Erythroblast (primary cell): ENCODE measurements around the gene RAD50.

Experiments used
- DNase-seq, 2 experiments: peaks; one replicate each; lab custom pipeline; 2025; lab: John Stamatoyannopoulos, UW
- GATA1 ChIP-seq: IDR thresholded peaks from 2 replicates; pipeline ENCODE4 v1.6.1; 2011; ENCODE audit warnings: low read depth, mild to moderate bottlenecking, control low read depth, low read length, moderate library complexity
- POLR2A ChIP-seq: IDR thresholded peaks from 2 replicates; pipeline ENCODE4 v1.6.1; 2011; ENCODE audit warnings: mild to moderate bottlenecking, low read length

Gene RAD50

GRCh38 chr5:132586063-132586462 lies 29.3 kb downstream of the RAD50 start:
- TF ChIP-seq POLR2A: no peak
- no peak for TF ChIP-seq GATA1
- DNase-seq: no peak

DNA sequence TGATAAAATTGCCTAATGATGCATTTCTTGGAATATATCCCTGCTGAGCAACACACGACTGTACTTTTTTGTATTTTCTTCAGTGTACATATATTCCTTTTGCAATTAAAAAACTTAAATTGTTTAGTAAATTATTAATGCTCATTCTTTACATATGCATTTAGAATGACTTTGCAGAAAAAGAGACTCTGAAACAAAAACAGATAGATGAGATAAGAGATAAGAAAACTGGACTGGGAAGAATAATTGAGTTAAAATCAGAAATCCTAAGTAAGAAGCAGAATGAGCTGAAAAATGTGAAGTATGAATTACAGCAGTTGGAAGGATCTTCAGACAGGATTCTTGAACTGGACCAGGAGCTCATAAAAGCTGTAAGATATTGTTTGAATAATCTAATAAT lies 32.7 kb downstream of the RAD50 start:
- DNase-seq: no peak
- TF ChIP-seq GATA1 (no peak), POLR2A (no peak)

DNA sequence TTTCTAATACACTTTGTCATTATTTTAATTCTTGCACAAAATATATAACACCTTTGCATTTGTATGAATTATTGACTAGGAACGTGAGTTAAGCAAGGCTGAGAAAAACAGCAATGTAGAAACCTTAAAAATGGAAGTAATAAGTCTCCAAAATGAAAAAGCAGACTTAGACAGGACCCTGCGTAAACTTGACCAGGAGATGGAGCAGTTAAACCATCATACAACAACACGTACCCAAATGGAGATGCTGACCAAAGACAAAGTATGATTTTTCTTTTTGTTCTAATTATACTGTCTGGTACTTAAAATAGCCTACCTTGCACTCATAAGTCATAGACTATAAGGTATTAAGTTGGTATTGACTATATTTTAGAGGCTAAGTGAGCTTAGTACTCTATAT lies 34.4 kb downstream of the RAD50 start:
- TF ChIP-seq GATA1: no peak
- TF ChIP-seq POLR2A: no peak
- peak; percentile 43 to 69 for DNase-seq

DNA sequence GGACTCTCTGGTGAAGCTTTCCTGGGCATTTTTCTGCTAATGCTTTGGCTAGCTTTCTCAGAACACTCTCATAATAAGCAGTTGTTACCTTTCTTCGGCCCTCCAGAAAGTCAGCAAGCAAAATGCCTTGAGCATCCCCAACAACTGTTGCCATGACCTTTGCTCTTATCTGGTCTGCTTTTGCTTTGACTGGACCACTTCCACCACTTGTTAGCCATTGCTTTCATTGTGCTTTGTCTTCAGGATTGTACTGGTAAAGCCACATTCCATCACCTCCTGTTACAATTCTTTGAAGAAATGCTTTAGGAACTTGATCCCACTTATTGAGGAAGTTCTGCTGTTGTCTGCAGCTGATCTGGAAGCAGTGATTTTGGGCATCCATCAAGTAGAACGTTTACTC lies 35.7 kb downstream of the RAD50 start:
- no peak for DNase-seq

DNA sequence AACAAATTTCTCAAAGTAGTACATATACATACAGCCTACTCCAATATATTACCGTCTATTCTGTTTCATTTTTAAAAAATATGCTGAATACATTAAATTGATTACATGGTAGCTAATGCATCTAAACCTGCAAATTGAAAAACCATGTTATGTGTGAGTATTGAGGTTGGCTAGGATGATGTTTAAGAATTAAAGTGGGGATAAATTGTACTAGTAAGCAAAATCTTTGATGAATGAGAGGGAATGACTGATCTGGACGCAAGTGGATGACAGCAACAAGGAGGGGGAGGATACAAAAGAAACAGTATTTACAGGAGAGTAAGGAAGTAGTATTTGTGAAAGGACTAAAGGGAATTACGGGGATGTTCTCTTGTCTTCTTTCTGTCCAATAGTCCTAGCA lies 37.4 kb downstream of the RAD50 start:
- TF ChIP-seq GATA1 (no peak), POLR2A (no peak)
- DNase-seq: no peak

More for the DNA sequence above, 35.7 kb downstream of the RAD50 start:
- no peak for TF ChIP-seq GATA1
- TF ChIP-seq POLR2A: no peak

DNA sequence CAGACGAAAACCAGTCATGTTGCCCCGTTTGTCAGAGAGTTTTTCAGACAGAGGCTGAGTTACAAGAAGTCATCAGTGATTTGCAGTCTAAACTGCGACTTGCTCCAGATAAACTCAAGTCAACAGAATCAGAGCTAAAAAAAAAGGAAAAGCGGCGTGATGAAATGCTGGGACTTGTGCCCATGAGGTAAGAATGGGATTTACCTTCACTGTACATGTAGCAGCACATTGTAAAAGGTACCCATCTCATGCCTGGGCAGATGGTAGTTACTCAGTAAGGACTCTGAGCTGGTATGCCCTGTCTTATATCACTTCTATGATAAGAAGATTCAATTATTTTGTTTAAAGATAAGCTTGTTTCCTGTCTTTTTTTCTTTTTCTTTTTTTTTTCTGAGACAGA lies 38.8 kb downstream of the RAD50 start:
- TF ChIP-seq POLR2A: no peak
- no peak for TF ChIP-seq GATA1
- DNase-seq: no peak

GRCh38 chr5:132601071-132601728 lies 44.4 kb downstream of the RAD50 start:
- no peak for DNase-seq
- TF ChIP-seq POLR2A (no peak), GATA1 (no peak)

- DNase-seq: peak in 1 of 2 experiments; percentile 9
- TF ChIP-seq POLR2A (no peak), GATA1 (no peak)
Measured at GRCh38 chr5:132607095-132607494, 50.3 kb downstream of the RAD50 start.

- no peak for DNase-seq
- no peak for TF ChIP-seq POLR2A
- TF ChIP-seq GATA1: no peak
Measured at GRCh38 chr5:132608107-132608506, 51.3 kb downstream of the RAD50 start.

DNA sequence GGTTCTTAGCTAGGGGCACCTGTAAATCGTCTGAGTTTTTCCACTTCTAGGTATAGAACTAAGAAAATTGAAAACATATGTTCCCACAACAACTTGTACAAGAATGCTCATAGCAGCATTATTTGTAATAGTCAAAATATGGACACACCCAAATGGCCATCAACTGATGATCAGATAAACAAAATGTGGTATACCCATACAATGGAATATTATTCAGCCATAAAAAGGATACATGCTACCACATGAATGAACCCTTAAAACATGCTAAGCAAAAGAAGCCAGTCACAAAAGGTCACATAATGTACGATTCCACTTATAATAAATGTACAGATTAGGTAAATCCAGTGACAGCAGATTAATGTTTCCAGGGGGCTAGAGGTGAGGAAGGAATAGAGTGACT lies 55.2 kb downstream of the RAD50 start:
- TF ChIP-seq POLR2A (no peak), GATA1 (no peak)

GRCh38 chr5:132612846-132613245 lies 56.1 kb downstream of the RAD50 start:
- DNase-seq: no peak
- TF ChIP-seq GATA1: no peak
- no peak for TF ChIP-seq POLR2A

More for the DNA sequence above, 55.2 kb downstream of the RAD50 start:
- no peak for DNase-seq

GRCh38 chr5:132621699-132622098 lies 64.9 kb downstream of the RAD50 start:
- DNase-seq: no peak
- no peak for TF ChIP-seq GATA1
- TF ChIP-seq POLR2A: no peak

GRCh38 chr5:132622608-132623007 lies 65.8 kb downstream of the RAD50 start:
- DNase-seq: no peak
- TF ChIP-seq POLR2A (no peak), GATA1 (no peak)

DNA sequence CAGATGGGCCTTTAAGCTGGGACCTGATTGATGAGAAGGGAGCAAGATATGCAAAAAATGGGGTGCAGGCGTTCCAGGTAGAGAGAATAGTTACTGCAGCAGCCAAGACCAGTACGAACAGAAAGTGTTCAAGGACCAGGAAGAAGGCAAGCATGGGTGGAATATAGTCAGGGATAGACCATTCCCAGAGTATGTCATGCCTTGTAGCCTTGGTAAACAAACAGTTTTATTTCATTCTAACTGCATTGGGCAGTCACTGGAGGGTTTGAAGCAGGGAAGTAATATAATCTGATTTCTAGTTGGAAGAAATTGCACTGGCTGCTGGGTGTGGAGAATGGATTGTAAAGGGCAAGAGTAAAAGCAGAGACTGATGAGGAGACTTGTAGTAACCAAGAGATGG lies 70.7 kb downstream of the RAD50 start:
- no peak for DNase-seq
- TF ChIP-seq POLR2A: no peak
- TF ChIP-seq GATA1: no peak

DNA sequence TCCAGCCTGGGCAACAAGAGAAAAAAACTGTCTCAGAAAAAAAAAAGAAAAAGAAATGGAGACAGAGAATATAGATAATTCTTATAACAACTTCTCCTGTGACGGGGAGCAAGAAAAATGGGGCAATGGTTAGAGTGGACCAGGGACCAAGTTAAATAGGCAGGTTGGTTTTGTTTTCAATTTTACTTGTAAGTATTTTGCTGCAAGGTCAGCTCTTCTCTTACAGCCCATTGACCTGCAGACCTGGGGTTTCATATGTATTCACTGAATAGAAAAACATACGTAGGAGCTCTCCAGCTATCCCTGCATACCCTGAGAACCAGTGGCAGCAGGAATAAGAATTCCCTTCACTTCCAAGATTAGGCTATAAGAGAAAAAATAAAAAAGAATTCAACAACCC lies 72.0 kb downstream of the RAD50 start:
- DNase-seq: no peak
- TF ChIP-seq POLR2A: no peak
- TF ChIP-seq GATA1: no peak
